AG10803 (cell line): ENCODE data around the gene ULK1.

ENCODE experiments used
- DNase-seq: peaks from one replicate; pipeline ENCODE4 v3.0.0; 2010; ENCODE audit warnings: low read depth
- H3K4me3 ChIP-seq: 2 replicates; pipeline ENCODE4 v1.5.1; 2011; ENCODE audit warnings: mild to moderate bottlenecking, low read length, control low read depth
- TF ChIP-seq, protein P1 (sequence below): conservative IDR thresholded peaks from 2 replicates; pipeline ENCODE4 v1.5.1; 2011; ENCODE audit warnings: mild to moderate bottlenecking, low read length, control low read depth, inconsistent platforms

ULK1 gene

DNA sequence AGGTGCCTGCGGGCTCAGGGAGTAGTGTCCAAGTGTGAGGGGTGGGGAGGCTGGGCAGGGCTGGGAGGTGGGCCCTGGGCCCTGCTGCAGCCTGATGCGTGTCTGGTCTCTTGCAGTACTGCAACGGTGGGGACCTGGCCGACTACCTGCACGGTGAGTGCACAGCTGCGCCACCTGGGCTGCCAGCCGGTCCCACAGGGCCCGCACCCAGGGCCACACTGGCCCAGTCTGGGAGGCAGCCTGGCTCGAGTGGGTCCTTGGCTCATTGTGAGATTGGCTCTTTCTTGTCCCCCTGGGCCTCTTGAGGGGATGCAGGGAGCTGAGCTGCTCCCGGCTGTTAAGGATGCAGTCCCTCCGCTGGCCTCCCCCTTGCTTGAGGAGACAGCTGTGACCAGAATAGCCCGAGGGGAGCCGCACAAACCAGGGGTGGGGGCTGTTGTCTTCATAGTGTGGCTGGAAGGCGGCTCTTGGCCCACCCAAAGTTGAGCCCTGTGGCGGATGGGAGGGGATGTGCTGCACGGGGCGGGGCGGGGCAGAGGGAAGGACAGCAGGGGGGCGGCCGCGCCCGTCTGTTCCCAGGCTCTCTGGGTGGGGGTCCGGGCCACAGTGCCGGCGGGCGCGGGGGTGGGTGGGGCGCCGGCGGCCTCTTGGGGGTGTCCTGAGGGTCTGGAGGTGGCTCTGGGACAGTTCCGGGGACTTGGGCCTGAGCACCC, 13.1 kb downstream of the ULK1 start:
- no peak overlapping the region for H3K4me3 ChIP-seq
- no peak for DNase-seq
- TF ChIP-seq, protein P1, sequence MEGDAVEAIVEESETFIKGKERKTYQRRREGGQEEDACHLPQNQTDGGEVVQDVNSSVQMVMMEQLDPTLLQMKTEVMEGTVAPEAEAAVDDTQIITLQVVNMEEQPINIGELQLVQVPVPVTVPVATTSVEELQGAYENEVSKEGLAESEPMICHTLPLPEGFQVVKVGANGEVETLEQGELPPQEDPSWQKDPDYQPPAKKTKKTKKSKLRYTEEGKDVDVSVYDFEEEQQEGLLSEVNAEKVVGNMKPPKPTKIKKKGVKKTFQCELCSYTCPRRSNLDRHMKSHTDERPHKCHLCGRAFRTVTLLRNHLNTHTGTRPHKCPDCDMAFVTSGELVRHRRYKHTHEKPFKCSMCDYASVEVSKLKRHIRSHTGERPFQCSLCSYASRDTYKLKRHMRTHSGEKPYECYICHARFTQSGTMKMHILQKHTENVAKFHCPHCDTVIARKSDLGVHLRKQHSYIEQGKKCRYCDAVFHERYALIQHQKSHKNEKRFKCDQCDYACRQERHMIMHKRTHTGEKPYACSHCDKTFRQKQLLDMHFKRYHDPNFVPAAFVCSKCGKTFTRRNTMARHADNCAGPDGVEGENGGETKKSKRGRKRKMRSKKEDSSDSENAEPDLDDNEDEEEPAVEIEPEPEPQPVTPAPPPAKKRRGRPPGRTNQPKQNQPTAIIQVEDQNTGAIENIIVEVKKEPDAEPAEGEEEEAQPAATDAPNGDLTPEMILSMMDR, result no peak

DNA sequence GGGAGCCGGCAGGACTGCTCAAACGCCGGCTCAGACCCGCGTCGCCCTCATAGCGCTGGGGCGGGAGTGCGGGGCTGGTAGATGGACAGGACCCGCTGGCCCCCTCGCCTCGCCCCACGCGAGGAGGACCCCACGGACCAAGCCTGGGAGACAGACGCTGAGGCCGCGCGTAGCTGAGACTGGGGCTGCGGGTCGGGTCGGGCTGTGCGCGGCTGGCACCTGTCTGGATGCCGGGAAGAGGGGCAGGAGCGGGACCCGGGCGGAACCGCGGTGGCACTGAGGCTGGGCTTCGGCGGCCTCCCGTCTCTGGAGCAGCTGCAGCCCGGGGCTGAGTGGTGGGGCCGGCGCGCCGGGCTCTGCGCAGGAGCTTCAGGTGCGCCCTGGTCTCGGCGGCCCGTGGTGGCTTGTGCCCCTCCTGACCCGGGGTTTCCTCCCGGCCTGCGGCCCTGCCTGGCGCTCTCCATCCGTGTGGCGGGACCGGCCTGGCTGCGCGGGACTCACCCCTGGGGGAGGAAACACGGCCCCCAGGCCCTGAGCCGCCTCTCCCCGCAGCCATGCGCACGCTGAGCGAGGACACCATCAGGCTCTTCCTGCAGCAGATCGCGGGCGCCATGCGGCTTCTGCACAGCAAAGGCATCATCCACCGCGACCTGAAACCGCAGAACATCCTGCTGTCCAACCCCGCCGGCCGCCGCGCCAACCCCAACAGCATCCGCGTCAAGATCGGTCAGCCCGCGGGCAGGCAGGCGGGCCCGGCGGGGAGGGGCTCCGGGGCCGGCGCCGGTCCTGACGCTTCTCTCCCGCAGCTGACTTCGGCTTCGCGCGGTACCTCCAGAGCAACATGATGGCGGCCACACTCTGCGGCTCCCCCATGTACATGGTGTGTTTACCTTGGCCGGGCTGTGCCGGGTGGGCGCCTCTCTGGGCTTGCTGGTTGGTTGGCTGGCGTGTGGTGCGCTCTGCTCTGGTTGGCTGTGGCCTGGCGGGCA, 14.0 kb downstream of the ULK1 start:
- TF ChIP-seq, protein P1, result no peak
- DNase-seq, result no peak
- no peak overlapping the region for H3K4me3 ChIP-seq

DNA sequence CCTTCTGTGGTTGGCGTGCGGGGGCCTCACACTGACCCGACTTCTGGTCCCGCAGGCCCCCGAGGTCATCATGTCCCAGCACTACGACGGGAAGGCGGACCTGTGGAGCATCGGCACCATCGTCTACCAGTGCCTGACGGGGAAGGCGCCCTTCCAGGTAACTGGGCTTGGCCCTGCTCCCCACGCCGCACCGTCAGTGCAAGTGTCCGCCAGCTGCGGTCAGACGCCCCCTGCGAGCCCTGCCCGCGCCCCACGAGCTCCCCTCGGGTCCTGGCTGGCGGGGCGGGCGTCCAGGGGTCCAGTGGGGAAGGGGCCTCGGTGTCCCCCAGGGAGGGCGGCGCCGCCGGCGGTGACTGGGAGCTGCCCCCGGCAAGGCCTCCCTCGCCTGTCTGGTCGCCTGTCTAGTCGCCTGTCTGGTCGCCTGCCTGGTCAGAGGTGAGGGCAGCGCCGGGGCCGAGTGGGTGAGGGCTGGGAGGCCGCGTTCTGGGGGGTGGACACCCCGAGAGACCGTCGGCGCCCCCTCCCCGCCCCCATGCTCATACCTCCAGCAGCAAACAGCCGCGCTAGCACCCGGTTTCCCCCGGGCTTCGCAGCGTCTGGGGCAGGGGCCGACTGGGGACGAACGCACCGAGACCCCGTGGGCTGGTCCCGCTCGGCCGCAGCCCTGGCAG, 14.8 kb downstream of the ULK1 start:
- TF ChIP-seq, protein P1, result no peak
- no peak overlapping the region for H3K4me3 ChIP-seq
- DNase-seq, result no peak

DNA sequence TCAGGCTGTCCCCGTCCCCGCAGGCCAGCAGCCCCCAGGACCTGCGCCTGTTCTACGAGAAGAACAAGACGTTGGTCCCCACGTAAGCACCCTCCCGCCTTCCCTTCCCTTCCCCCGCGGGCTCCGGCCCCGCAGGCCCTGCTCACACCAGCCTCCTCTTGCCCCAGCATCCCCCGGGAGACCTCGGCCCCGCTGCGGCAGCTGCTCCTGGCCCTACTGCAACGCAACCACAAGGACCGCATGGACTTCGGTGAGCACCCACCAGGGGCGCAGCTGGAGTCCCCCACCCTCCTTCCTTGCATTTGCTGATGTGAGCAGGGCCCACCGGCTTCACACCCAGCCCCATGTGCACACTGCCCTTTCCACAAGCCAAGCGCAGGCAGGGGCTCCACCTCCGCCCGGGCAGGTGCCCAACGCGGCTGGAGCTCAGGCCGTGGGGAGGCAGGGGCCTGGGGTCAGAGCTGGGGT, 15.4 kb downstream of the ULK1 start:
- DNase-seq, result no peak
- TF ChIP-seq, protein P1, result no peak
- H3K4me3 ChIP-seq, result no peak overlapping the region

DNA sequence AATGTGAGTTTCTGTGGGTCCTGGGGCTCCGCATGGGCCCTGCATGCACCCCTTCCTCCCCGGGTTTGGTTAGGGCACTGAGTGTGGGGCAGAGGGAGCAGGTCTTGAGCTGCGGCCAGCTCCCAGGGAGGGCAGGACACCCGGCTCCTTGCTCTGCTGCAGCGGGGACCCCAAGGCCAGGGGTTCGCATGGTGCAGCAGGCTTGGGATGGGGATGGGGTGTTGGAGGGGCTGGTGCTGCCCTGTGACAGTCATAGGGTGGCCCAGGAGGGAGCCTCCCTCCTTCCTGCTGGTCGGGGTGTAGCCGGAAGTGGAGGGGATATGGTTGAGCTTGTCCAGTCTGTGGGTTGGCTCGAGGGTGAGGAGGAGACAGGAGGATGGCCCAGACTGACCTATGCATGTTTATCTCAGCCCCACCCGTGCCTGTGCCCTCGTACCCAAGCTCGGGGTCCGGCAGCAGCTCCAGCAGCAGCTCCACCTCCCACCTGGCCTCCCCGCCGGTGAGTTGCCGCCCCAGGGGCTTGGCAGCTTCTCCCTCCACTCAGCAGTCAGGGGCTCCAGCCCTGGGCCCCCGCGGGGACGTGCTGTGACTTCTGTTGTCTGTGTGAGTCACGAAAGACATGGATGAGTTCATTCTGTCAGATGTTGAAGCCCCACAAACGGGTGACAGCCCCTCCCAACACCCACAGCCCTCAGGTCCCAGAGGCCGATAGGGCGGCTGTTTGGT, 16.0 kb downstream of the ULK1 start:
- H3K4me3 ChIP-seq, result no peak overlapping the region
- TF ChIP-seq, protein P1, result no peak
- no peak for DNase-seq

DNA sequence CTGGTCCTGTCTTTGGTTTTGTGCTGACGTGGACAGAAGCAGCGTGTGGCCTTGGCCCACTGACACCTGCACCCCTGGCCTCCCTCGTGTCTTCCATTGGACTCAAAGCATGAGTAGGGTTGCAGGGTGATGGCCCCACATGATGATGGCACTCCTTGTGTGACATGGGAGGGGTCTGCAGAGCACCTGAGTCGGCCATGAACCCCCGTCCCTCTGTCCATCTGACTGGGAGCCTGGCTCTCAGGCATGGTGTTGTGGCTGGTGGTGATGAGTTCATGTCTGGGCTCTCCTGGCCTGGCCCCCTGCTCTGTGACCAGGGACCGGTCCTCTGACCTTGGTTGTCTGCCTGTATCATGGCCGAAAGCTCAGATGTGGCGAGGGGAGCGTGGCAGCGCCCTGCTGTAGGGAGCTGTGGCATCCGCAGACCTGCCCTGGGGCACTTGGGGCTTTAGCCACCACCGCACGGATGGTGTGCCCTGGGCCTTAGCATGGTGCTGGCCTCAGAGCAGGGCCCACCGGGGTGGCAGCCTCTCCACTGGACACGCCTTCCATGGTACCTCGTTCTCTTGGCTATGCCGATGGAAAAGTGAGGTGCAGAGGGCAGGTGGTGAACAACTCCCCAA, 16.7 kb downstream of the ULK1 start:
- TF ChIP-seq, protein P1, result no peak

More for the DNA sequence above, 16.7 kb downstream of the ULK1 start:
- H3K4me3 ChIP-seq, result no peak overlapping the region
- DNase-seq, result no peak
